HG03060 (cell line): ENCODE data around the gene ARVCF.

ENCODE experiments used
- ATAC-seq: cut with Tn5 transposase; IDR thresholded peaks from one replicate; pipeline ENCODE4 v1.9.1; 2021; ENCODE audit warnings: low read depth, moderate number of reproducible peaks; ENCODE audit not compliant: unreplicated experiment

The ARVCF gene

DNA sequence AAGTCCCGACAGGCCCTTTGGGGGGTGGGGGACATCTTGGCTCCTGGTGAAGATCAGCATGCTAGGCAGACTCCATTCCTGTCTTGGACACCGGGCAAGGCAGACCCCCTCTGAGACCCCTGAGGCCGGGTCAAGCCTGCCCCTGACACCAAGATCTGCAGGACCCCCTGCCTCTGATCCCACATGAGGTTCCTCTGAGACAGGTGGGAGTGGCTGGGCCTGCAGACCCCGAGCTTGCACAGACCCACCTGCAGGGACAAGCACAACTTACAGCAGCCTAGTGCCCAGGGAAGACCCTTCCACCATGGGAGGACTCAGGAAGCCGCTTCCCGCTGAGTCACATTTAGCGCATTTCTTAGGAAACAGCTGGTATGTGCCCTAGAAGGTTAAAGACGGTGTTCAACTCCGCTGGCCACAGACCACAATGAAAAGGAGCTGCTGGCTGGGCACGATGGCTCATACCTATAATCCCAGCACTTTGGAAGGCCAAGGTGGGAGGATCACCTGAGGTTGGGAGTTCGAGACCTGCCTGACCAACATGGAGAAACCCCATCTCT lies 15.5 kb downstream of the ARVCF start:
- no peak for ATAC-seq

DNA sequence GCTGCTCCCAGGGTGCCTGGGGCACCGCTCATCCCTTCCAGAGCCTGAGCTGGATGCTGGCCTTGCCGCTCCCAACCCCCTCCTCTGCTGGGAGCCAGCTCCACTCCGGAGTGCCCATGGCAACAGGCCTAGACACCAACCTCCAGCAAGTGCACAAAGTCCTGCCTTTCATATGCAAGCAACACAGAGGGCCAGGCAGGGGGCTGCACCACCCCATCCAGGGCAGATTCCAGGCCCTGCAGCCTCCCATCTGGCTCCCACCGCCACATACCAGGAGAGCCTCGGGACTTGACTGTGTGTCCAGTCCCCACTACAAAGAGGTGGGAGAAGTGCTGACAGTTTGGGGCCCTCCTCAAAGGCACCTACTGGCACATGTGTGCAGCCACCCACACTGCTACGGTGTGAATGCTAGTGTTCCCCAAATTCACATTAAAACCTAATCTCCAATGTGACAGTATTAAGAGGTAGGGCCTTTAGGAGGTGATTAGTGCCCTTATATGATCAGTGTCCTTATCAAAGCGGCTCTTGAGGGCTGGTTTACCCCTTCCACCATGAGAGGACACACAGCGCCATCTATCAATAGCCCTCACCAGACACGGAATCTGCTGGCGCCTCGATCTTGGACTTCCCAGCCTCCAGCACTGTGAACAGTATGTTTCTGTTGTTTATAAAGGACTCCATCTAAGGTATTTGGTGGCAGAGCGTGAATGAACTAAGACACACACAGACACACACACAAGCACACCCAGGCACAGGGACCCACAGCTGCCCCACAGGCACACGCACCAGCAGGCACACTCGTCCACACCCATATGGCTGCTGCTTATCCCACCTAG lies 16.2 kb downstream of the ARVCF start:
- no peak for ATAC-seq

DNA sequence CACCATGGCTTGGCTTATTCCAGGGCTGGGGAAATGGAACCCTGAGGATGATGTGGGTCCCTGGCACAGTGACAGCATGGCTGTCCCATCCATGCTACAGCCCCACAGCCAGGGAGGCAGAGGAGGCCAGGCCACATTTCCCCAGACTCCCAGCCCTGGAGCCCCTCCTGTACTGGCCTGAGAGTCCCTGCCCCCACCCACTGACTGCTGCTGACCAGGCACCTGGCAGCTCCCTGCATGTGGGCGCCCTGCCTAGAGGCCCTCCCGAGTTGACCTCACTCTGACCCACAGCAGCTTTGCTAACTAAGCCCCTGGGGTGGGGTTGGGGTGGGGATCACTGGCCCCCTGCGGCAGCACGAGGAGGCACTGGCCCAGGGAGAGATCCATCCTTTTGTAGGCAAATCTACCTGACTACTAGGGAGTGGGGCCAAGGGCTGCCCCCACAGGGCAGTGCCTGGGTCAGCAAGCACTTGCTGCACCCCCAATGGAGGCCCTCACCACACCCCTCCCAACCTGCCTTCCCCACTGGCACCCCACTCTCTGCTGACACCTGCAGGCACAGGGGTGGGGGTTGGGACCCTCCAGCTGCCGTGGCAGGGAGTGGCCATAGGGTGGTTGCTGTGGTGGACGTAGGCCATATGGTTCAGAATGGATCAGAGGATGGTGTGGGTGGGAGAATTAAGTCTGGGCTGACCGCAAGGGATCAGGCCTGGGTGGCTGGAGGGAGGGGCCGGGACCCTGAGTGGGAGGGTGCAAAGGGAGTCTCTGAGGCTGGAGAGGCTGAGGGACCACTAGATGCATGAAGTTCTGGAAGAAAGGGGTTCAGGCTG lies 17.4 kb downstream of the ARVCF start:
- ATAC-seq = no peak

DNA sequence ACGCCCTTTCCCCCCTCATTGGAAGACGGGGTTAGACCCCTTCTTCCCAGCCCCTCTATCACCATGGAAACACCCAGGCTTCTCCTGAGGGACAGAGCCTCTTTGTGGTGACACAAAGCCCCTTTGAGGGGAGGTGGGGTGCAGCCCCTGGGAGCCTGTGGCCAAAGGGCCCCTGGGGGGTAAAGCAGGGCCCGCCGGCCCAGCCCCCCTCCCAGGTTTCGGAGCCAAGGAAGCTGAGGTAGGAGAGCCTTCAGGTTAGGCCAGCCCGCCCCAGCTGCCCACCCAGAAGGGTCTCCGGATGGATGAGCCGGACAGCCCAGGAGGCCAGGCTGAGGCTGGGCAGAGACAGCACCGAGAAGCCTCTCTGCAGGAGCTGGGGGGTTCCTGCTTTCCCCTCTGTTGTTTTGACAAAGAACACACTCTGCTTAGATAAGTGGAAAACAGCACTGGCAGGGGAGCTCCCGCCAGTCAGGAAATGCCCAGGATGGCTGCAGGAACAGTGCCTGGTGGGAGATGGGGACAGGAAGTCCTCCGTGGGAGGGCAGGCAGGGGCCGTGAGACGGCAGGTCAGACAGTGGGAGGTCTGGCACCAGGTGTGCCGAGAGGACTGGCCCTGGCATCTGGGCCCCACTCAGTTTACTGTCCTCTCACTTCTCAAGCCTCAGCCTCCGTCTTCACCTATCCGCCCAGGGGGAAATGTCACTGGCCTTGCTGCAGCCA lies 18.2 kb downstream of the ARVCF start:
- no peak for ATAC-seq

DNA sequence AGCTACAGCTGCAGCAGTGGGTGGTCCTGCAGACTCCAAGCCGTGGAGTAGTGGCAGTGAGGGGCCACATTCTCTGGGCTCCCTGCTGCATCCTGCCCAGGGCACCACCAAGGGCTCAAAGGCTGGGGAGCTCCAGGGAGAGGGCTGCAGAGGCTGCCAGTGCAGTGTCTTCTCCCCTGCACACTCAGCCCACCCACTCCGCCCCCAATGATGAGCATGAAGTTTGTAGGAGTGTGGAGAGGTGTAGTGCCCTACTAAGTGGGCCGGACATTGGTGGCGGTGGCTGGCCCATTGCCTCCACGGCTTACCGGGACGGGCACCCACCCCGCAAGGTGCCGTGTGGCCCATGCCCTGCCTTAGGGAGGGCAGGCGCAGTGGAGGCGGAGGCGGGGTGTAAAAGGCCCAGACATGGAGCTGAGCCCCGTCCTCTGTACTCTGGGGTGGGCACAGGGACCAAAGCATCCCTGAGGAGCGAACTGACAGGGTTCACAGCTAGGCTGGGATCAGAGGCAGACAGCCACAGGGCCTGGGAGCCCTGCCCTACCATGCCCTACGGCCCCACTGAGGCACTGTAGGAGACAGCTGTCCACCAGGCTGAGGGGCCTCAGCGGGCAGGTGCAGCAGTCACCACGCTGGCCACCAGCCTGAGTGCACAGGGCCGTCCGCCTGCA lies 18.9 kb downstream of the ARVCF start:
- ATAC-seq = no peak

DNA sequence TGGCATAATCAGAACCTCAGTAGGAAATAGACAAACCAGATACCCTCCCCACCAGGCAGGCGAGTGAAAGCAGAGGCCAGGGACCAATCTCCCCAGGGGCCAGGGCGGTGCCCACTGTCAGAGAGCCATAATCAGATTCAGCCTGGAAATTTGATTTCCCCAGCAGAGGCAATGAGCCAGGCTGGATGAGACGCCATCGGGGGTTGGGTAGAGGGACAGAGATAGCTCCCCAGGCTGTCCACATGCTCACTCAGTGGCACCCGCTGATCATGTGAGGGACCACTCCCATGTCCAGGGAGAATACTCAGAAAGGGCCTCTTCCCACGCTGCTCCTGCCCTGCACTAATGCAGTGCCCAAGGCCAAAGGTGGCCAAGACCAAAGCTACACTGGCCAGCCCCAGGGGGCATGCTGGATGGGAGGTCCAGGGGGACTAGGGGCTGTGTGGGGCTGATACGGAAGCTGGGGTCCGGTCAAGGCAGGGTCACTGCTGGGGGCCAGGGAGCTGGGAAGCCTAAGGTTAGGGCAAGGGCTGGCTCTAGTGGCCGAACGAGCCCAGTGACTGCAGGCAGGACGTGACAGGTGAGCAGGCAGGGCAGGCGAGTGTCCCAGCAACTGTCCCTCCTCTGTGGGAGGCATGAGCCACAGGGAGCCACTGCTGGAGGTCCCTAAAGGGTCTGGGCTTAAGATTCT lies 19.8 kb downstream of the ARVCF start:
- no peak for ATAC-seq

DNA sequence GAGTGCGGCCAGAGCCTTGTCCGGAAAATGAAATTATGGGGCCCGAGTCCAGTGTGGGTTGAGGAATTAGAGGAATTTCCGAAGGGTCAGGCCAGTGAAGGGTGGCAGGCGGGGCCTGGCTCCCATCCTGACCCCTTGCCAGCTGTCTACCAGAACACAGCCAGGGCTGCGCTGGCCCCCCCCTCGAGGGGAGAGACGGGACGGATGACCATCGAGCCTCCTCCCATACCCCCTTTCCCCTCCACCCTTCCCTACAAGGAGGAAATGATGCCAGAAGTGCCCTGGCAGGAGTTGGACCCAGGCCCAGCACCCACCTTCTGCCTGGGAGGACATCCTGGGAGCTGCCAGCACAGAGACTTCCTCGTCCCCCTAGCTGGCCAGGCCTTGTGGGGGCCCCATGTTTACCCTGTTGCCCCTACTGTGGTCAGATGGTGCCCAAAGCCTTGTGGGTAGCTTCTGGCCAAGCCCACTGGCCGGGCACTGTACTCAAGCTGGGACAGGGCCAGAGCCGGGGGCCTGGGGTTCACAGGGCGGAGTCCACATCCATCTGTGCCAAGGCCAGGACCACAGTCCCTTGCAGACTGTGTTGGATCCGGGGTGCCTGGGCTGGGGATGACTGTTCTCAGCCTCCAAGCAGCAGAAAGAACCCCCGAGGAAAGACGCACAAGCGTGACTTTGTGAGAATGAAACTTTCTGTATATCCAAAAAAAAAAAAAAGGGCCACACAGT lies 20.8 kb downstream of the ARVCF start:
- no peak for ATAC-seq

DNA sequence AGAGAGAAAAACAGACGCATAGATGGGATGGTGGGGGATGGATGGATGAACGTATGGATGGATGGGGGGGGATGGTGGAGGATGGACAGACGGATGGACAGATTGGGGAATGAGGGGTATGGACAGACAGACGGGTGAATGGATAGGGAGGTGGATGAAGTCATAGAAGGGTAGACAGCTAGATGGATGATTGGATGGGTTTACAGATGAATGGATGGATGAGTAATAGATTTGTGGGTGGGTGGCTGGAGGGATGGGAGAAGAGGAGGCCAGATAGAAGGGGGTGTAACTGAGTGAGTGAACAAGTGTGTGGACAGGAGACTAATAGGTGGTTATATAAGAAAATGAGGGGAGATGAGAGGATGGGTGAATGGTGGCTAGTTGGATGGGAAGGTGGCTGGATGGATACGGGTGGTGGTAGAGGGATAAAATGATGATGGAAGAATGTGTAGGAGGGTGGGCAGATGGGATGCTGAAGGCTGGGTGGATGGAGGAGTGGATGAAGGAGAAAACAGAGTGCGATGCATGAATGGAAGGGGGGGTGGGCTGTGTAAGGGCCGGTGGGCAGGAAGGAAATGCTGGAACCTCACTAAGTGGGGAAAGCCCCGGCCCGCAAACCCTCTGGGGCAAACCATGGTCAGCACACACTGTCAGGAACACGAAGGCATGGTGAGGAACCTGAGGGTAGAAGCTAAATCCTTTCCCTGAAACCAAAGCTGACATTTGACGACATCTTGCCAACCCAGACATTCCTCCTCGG lies 21.6 kb downstream of the ARVCF start:
- no peak for ATAC-seq

DNA sequence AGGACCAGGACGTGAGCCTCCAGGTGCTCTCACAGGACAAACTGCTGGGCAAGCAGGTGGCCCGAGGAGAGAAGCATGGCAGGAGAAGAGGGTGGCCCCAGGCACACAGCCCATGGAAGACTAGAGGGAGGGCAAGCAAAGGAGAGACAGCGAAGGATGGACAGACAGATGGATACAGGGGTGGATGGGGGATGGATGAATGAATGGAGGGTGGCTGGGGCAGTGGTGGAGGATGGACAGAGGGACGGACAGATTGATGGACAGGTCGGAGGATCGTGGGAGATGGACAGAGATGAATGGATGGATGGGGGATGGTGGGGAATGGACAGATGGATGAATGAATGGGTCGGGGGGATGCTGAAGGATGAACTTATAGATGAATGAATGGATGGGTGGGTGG lies 22.7 kb downstream of the ARVCF start:
- ATAC-seq = no peak

DNA sequence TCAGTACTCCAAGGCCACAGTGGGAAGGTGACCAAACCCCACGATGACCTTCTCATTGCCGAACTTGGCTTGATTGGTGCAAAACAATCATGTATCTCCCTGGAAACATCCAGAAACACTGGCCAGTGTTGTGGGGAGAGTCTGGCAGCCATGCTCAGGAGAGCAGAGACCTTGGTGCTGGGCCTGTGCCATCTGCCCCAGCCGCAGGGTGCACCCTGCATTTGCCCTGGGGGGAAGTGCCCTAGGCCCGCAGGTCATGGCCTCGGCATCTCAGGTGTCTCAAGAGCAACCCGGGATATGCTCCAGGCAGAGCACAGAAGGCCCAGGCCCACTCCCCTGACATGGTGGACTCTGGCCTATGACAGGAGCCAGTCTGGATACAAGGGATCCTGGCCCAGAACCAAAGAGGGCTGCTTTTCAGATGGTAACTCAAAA lies 23.7 kb downstream of the ARVCF start:
- no peak for ATAC-seq

DNA sequence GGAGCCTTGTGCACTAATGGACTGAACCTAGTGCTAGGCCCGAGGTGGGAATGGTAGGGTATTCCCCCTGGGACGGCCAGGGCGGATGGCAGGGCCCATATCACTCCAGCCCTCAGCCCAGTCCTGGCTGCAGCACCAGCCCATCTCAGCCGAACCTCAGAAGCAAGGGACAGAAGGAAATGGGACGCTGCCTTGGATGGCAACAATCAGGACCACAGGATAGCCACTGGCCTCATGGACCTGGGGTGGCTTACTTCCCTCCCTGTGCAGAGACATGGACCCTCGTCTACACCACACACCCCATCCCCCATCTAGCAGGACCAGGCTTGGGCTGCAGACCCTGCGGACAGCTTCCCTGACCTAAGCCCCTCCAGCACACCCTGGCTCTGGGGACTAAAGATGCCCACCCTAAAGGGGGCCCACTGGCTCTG lies 24.1 kb downstream of the ARVCF start:
- no peak for ATAC-seq

DNA sequence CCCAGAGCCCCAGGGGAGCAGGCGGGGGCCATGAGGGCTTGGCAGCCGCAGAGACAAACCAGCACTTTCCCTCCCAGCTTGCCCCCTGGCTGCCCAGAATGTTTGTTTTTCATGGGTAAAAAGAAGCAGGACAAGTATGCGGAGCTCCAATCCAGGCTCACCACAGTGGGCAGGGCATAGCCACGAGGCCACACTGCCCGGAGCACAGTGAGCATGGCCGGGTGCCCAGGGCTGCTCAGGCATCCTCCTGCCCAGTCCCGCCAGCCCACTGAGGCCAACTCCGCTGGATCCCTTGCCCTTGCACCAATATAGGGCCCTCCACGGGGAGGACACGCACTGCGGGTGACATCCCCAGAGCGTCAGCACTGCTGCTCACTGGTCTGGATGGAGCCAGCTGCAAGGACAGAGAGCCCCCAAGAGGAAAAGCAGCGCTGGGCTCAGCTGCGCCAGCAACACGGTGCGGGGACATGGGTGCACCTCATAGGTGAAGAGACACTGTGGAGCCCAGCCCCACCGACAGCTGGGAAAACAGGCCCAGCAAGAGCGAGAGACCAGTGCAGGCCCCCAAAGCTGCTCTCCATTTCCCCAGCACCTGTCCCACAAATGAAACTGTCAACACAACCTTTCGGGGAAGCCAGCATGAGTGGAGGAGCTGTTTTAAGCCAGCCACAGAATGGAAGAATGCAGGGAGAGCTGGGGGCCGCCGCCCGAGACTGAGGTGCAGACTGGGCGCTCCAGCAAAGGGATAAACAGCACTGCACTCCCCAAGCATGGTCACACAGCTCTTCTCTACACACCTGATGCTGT lies 24.8 kb downstream of the ARVCF start:
- no peak for ATAC-seq

DNA sequence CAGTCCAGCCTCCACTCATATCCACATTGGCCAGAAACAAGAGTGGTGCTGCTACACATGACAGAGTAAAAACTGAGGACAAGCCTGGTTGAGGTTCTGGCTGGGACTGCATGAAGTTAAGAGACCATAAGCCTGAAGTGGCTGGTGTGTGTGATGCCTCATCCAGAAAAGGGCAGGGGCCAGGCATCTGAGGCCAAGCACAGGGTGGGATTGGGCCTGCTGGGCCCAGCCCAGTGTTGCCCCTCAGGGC lies 25.3 kb downstream of the ARVCF start:
- ATAC-seq = no peak

DNA sequence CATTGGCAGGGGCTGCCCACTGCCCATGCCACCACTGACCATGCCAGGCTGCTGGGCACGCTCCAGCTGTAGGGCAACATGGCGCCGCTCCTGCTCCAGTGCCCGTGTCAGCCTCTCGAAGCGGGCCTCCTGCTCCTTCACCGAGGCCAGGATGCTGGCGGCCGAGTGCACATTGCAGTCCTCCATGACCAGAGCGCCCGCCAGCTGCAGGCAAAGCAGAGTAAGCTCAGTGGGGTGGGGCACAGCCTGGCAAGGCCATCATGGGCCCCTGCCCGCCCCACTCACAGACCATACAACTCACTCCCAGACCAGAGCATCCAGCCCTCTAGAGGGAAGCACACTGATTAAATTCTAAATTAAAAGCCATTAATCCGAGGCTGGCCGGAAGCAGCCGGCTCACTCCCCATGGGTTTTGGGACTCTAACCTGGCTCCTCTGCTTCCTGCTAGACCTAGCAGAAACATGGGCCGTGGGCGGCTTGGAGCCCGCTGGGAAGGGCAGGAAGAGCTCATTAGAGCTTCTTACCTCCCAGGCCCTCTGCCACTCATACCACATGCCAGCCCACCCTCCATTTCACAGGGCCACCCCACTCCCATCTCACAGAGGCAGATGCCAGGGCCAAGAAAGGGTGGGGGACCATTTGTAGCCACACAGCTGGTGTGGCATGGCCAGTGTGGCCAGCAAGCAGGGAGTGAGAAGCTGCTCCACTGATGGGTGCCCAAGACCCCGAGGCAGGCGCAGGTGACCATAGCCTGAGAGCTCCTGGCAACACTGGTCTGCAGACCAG lies 25.8 kb downstream of the ARVCF start:
- no peak for ATAC-seq

DNA sequence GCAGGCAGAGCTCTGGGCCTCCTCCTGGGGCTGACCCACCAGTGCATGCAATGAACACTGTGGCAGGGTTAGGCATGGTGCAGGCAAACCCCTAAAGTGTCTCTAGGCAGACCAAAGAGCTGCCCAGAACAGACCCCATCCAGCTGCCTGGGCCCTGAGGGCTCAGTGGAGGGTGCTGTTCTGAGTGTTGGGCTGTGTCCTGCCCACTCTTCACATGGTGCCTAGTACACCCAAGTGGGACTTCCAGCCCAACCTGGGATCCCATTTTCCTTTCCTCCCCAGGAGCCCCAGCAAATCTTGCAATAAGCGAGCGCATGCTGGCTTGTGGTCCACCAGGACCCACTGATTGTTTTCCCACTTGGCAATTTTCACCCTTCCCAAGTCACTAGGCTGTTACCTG lies 26.4 kb downstream of the ARVCF start:
- no peak for ATAC-seq

DNA sequence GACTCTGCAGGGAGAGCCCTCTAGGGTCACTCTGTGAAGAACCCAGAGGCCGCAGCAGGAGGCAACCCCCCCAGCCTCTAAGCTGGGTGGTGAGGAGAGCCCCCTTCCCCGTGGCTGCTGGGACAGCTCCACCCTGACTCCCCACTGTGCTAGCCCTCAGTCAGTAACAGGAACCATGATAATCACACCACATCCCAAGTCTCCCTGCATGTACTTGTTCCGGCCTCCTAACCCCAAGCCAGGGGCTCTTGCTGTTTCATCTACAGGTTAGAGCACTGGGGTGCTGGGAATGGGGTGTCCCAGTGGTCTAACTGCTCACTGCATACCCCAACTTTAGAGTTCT lies 26.9 kb downstream of the ARVCF start:
- ATAC-seq = no peak
